Activated naive CD4-positive, alpha-beta T cell treated with anti-CD3 and anti-CD28 coated beads, Interleukin-2, amount 10 ng/mL, durations not matched to agents 7 days and 5 days (primary cell): Measurements from ENCODE around the gene PKD2.

ENCODE experiments used
- CTCF ChIA-PET: fragments of 350-600 bp; sonication (Branson Sonifier 250); formaldehyde crosslinking; loops from one replicate; lab custom pipeline; 2021; ENCODE audit warnings: antibody characterized with exemption; lab: Charles Lee
- DNase-seq: peaks from one replicate; pipeline ENCODE4 v3.0.0-alpha.2; 2020
- H3K27ac Mint-ChIP-seq: one replicate; pipeline ENCODE4 v1.8.0; 2021; ENCODE audit warnings: mild to moderate bottlenecking, moderate library complexity, mixed read lengths
- H3K27me3 Mint-ChIP-seq: one replicate; pipeline ENCODE4 v1.8.0; 2021; ENCODE audit warnings: mild to moderate bottlenecking, mixed read lengths
- H3K36me3 Mint-ChIP-seq: one replicate; pipeline ENCODE4 v1.8.0; 2021; ENCODE audit warnings: mixed read lengths
- H3K4me1 Mint-ChIP-seq: one replicate; pipeline ENCODE4 v1.8.0; 2021; ENCODE audit warnings: mixed read lengths
- H3K4me3 Mint-ChIP-seq: one replicate; pipeline ENCODE4 v1.8.0; 2021; ENCODE audit warnings: mild to moderate bottlenecking, moderate library complexity, mixed read lengths
- H3K9me3 Mint-ChIP-seq: one replicate; pipeline ENCODE4 v1.8.0; 2021; ENCODE audit warnings: mixed read lengths

Gene PKD2

GRCh38 chr4:88043586-88044340, 36.3 kb downstream of the PKD2 start:
- Mint-ChIP-seq H3K27ac (no peak overlapping the region), H3K27me3 (no peaks in the 10 kb centered on the region), H3K4me3 (no peak overlapping the region), H3K4me1 (no peaks in the 10 kb centered on the region), H3K36me3 (peaks cover 9% of the 10 kb centered on the region), H3K9me3 (no peaks in the 10 kb centered on the region)
- CTCF ChIA-PET: interaction anchor here (1.1 kb wide), 1 partner anchor 9 kb away, joined by 4 read pairs; no protein-coding TSS in a partner anchor
- no peak for DNase-seq

GRCh38 chr4:88045021-88045420, 37.6 kb downstream of the PKD2 start:
- CTCF ChIA-PET: interaction anchor here (0.8 kb wide), 1 partner anchor 395 kb away, joined by 3 read pairs; no protein-coding TSS in a partner anchor
- Mint-ChIP-seq H3K36me3 (peaks cover 6% of the 10 kb centered on the region), H3K27ac (no peak overlapping the region), H3K27me3 (no peaks in the 10 kb centered on the region), H3K4me3 (no peak overlapping the region), H3K4me1 (no peaks in the 10 kb centered on the region), H3K9me3 (no peaks in the 10 kb centered on the region)
- DNase-seq: no peak

- Mint-ChIP-seq H3K36me3 (peaks cover 4% of the 10 kb centered on the region), H3K27me3 (no peaks in the 10 kb centered on the region), H3K27ac (no peak overlapping the region), H3K9me3 (no peaks in the 10 kb centered on the region), H3K4me3 (no peak overlapping the region), H3K4me1 (no peaks in the 10 kb centered on the region)
- no peak for DNase-seq
- CTCF ChIA-PET: no interaction called here
Observed at GRCh38 chr4:88054229-88054628, 46.8 kb downstream of the PKD2 start.

DNA sequence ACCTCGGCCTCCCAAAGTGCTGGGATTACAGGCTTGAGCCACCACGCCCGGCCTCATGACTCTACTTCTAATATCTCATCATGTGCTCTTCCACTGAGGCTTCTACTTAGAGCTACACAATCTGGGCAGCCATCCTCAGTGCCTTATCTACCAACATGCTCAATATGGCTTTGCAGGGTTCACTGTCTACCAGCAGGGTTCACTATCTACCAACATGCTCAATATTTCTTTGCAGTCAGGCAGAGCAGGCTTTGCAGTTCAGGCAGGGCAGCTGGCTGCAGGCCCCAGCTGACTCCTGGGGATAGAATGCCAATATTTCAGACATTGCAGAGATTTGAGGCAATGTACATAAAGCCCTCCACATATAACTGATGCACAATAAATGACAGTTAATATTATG, 47.5 kb downstream of the PKD2 start:
- DNase-seq: no peak
- Mint-ChIP-seq H3K27me3 (no peaks in the 10 kb centered on the region), H3K4me1 (no peaks in the 10 kb centered on the region), H3K9me3 (no peaks in the 10 kb centered on the region), H3K36me3 (peaks cover 4% of the 10 kb centered on the region), H3K27ac (no peak overlapping the region), H3K4me3 (no peak overlapping the region)
- CTCF ChIA-PET: no interaction called here

GRCh38 chr4:88058295-88058694, 50.9 kb downstream of the PKD2 start:
- H3K9me3 Mint-ChIP-seq: no peaks in the 10 kb centered on the region
- no peak for DNase-seq
- no peak overlapping the region for H3K4me3 Mint-ChIP-seq
- CTCF ChIA-PET: no interaction called here
- H3K27ac Mint-ChIP-seq: no peak overlapping the region
- H3K27me3 Mint-ChIP-seq: no peaks in the 10 kb centered on the region
- no peaks in the 10 kb centered on the region for H3K4me1 Mint-ChIP-seq
- peaks cover 1% of the 10 kb centered on the region for H3K36me3 Mint-ChIP-seq

DNA sequence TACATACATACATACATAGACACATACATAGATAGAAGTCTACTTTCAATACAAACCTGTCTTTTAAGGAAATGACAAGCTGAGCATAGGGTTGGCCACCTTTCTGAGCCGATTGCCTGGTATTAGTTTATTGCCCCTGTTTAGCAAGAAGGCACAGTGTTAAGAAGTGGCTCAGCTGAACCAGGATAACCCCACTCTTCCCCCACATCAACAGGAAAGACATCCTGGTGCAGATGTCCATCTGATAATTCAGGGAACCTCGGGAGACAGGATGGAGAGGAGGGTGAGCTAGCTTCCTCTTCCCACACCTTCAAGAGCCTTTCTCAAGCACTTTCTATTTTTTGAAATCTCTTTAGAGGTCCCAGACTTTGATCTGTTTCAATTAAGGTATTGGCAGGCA, 52.3 kb downstream of the PKD2 start:
- DNase-seq: no peak
- Mint-ChIP-seq H3K4me3 (no peak overlapping the region), H3K27ac (no peak overlapping the region), H3K9me3 (no peaks in the 10 kb centered on the region), H3K36me3 (peaks cover 1% of the 10 kb centered on the region), H3K4me1 (no peaks in the 10 kb centered on the region), H3K27me3 (no peaks in the 10 kb centered on the region)
- CTCF ChIA-PET: interaction anchor here (0.8 to 1.0 kb wide), 2 partner anchors 137 to 152 kb away, joined by 3 read pairs; no protein-coding TSS in a partner anchor

DNA sequence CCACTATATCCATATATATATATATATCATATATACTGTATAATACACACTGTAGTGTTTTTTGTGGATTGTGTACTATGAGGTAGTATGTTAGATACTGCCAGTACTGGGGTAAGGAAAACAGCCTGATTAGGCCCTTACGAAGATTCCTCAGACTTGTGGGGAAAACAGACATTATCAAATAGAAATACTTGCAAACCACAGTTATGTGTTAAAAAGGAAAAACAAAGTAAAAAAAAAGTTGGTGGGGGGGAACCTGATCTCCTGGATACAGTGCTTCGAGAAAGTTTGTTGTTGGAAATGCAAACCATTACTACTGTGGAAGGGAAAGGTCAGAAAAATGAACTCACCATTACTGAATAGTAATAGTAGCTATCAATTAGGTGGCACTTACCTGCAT, 53.0 kb downstream of the PKD2 start:
- Mint-ChIP-seq H3K27ac (no peak overlapping the region), H3K4me3 (no peak overlapping the region), H3K9me3 (no peaks in the 10 kb centered on the region), H3K27me3 (no peaks in the 10 kb centered on the region), H3K36me3 (peaks cover 1% of the 10 kb centered on the region), H3K4me1 (no peaks in the 10 kb centered on the region)
- CTCF ChIA-PET: interaction anchor here (1.5 kb wide), 1 partner anchor 9 kb away, joined by 3 read pairs; no protein-coding TSS in a partner anchor
- DNase-seq: no peak

- Mint-ChIP-seq H3K4me3 (no peak overlapping the region), H3K27me3 (no peaks in the 10 kb centered on the region), H3K9me3 (no peaks in the 10 kb centered on the region), H3K27ac (no peak overlapping the region), H3K4me1 (no peaks in the 10 kb centered on the region), H3K36me3 (peaks cover 6% of the 10 kb centered on the region)
- CTCF ChIA-PET: no interaction called here
- no peak for DNase-seq
Observed at GRCh38 chr4:88062311-88062710, 54.9 kb downstream of the PKD2 start.

DNA sequence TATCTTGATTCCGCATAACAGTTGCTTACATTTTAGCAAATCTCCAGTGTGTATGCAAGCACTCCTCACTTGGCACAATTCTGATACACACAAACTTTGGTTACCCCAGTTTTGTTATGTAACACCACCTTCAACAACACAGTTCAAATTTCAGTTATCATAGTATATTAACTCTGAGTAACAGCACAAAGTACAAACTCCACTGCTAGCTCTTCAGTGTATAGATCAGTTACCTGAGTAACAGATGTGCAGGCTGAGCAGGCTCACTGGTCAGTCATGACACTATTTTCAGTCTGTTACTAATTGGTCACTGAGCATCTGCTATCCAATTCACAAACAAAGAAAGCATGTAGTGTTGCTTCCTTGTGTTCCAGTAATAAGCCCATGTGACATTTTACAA, 55.4 kb downstream of the PKD2 start:
- Mint-ChIP-seq H3K27me3 (no peaks in the 10 kb centered on the region), H3K27ac (no peak overlapping the region), H3K4me1 (no peaks in the 10 kb centered on the region), H3K4me3 (no peak overlapping the region), H3K36me3 (peaks cover 11% of the 10 kb centered on the region), H3K9me3 (no peaks in the 10 kb centered on the region)
- DNase-seq: no peak
- CTCF ChIA-PET: no interaction called here

DNA sequence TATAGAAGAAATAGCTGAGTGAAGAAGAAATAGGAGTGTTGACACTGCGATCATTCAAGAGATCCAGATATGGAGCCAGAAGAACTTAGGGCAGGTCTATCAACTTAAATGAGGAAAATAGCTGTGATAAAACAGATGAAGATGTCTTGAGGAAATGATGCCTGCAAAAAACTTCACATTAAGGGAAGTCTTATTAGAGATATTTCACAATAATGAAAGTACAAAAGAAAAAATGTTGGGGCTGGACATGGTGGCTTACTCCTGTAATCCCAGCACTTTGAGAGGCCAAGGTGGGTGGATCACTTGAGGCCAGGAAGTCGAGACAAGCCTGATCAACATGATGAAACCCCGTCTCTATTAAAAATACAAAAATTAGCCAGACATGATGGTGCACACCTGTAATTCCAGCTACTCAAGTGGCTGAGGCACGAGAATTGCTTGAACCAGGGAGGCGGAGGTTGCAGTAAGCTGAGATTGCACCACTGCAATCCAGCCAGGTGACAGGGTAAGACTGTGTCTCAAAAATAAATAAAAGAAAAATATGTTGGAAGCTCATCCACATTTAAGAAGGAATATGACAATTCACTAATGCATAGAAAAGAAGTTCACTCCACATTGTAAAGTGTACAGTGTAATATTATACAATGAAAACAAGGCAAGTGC, 56.3 kb downstream of the PKD2 start:
- H3K36me3 Mint-ChIP-seq: peaks cover 15% of the 10 kb centered on the region

DNA sequence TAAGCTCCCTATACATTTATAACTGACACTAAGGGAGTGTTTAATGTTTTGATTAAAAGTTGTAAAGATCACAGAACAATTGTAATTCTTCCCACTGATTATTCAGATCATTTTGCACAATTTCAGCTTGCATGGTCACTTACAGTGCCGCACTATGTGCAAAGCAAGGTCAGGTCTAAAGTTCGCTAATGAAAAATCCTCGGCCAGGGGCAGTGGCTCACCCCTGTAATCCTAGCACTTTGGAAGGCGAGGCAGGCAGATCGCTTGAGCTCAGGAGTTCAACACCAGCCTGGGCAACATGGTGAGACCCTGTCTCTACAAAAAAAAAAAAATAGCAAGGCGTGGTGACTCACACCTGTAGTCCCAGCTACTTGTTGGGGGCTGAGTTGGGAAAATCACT, 57.0 kb downstream of the PKD2 start:
- CTCF ChIA-PET: interaction anchor here (0.8 to 1.0 kb wide), 2 partner anchors 115 to 147 kb away, joined by 3 to 5 read pairs; no protein-coding TSS in a partner anchor

More for the DNA sequence above, 56.3 kb downstream of the PKD2 start:
- Mint-ChIP-seq H3K27me3 (no peaks in the 10 kb centered on the region), H3K9me3 (peaks cover 3% of the 10 kb centered on the region), H3K4me1 (no peaks in the 10 kb centered on the region), H3K27ac (no peak overlapping the region), H3K4me3 (no peak overlapping the region)
- DNase-seq: no peak
- CTCF ChIA-PET: interaction anchor here (0.6 to 1.0 kb wide), 2 partner anchors 75 to 116 kb away, joined by 3 read pairs; no protein-coding TSS in a partner anchor

GRCh38 chr4:88070031-88070430, 62.6 kb downstream of the PKD2 start:
- no peak for DNase-seq
- H3K9me3 Mint-ChIP-seq: peaks cover 7% of the 10 kb centered on the region
- no peaks in the 10 kb centered on the region for H3K27me3 Mint-ChIP-seq
- no peak overlapping the region for H3K4me3 Mint-ChIP-seq
- H3K4me1 Mint-ChIP-seq: peaks cover 3% of the 10 kb centered on the region
- peaks cover 40% of the 10 kb centered on the region for H3K36me3 Mint-ChIP-seq
- CTCF ChIA-PET: no interaction called here
- H3K27ac Mint-ChIP-seq: no peak overlapping the region

More for the DNA sequence above, 57.0 kb downstream of the PKD2 start:
- H3K36me3 Mint-ChIP-seq: peaks cover 17% of the 10 kb centered on the region
- H3K4me1 Mint-ChIP-seq: no peaks in the 10 kb centered on the region
- H3K27ac Mint-ChIP-seq: no peak overlapping the region
- DNase-seq: no peak
- H3K9me3 Mint-ChIP-seq: peaks cover 3% of the 10 kb centered on the region
- H3K4me3 Mint-ChIP-seq: no peak overlapping the region
- no peaks in the 10 kb centered on the region for H3K27me3 Mint-ChIP-seq

DNA sequence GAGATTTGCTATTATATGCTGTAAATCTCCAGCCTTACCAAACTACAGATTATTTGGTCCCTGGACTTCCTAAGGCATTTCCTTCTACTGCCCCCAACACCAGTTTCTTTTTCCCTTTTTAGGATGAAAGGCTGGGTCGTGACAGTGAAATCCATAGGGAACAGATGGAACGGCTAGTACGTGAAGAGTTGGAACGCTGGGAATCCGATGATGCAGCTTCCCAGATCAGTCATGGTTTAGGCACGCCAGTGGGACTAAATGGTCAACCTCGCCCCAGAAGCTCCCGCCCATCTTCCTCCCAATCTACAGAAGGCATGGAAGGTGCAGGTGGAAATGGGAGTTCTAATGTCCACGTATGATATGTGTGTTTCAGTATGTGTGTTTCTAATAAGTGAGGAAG, 67.9 kb downstream of the PKD2 start:
- H3K27ac Mint-ChIP-seq: no peak overlapping the region
- H3K4me1 Mint-ChIP-seq: no peaks in the 10 kb centered on the region
- CTCF ChIA-PET: no interaction called here
- H3K9me3 Mint-ChIP-seq: peaks cover 5% of the 10 kb centered on the region
- peaks cover 25% of the 10 kb centered on the region for H3K36me3 Mint-ChIP-seq
- no peak for DNase-seq
- H3K27me3 Mint-ChIP-seq: no peaks in the 10 kb centered on the region
- no peak overlapping the region for H3K4me3 Mint-ChIP-seq

DNA sequence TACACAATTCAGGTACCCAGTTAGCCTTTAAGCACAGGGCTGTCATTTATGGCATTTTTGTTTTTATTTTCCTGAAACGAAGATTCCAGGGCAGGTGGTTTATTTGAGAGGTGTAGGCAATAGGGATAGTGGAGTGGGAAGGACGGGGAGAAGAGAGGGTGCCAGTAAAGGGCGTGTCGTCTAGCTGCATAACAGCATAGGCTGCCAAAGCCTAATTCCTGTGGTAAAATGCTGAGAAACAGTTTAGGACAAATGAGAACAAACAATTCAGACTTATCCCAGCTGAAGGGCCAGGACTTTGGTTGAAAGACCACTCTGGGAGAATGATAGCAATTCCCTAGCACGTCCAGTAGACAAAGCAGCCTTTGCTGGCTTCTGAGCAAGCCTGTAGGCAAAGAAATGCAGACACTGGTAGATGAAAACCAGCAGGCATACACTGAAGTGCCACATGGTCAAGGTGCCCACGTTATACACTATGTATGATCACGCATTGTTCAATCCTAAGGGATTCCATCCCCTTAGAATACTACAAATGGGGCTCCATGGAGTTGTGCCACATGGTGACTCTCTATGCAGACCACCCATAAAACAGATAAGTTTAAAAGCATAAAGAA, 70.6 kb downstream of the PKD2 start:
- no peak overlapping the region for H3K4me3 Mint-ChIP-seq
- no peak for DNase-seq
- CTCF ChIA-PET: no interaction called here
- no peaks in the 10 kb centered on the region for H3K27me3 Mint-ChIP-seq
- H3K36me3 Mint-ChIP-seq: peaks cover 10% of the 10 kb centered on the region
- no peaks in the 10 kb centered on the region for H3K4me1 Mint-ChIP-seq
- no peak overlapping the region for H3K27ac Mint-ChIP-seq
- no peaks in the 10 kb centered on the region for H3K9me3 Mint-ChIP-seq
